GM15510 (cell line): ENCODE measurements around the gene TIMM10.

Source experiments
- POLR2A ChIP-seq: IDR thresholded peaks from 3 replicates; pipeline ENCODE4 v1.6.1; 2011; ENCODE audit warnings: borderline replicate concordance; ENCODE audit not compliant: insufficient read length; ENCODE audit errors: extremely low read depth

TIMM10 gene

GRCh38 chr11:57546869-57547475 is 16.4 kb upstream of the TIMM10 start:
- no peak for TF ChIP-seq POLR2A

DNA sequence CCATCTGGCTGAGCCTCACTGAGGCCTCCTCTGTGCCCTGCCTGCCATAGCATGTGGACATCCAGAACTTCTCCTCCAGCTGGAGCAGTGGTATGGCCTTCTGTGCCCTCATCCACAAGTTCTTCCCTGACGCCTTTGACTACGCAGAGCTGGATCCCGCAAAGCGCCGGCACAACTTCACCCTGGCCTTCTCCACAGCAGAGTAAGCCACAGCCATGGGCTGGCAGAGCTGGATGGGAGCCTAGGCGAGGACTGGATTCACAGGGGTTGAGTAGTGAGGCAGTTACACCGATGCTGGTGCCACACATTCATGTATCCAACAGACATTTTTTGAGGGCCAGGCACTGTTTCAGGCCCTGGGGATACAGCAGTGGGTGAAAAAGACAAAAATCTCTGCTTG is 15.9 kb upstream of the TIMM10 start:
- no peak for TF ChIP-seq POLR2A

- no peak for TF ChIP-seq POLR2A
Measured at GRCh38 chr11:57545883-57546282, 15.3 kb upstream of the TIMM10 start.

- no peak for TF ChIP-seq POLR2A
Measured at GRCh38 chr11:57544566-57544965, 14.0 kb upstream of the TIMM10 start.

- no peak for TF ChIP-seq POLR2A
Measured at GRCh38 chr11:57543593-57543992, 13.0 kb upstream of the TIMM10 start.

DNA sequence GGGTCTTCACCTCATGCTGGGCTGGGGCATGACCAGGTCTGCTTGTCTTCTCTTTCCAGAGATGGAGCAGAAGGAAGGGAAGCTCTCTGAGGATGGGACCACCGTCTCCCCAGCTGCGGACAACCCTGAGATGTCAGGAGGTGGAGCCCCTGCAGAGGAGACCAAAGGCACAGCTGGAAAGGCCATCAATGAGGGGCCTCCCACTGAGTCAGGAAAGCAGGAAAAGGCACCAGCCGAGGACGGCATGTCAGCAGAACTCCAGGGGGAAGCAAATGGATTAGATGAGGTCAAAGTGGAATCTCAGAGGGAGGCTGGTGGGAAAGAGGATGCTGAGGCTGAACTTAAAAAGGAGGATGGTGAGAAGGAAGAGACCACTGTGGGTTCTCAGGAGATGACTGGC is 12.0 kb upstream of the TIMM10 start:
- TF ChIP-seq POLR2A, result no peak

DNA sequence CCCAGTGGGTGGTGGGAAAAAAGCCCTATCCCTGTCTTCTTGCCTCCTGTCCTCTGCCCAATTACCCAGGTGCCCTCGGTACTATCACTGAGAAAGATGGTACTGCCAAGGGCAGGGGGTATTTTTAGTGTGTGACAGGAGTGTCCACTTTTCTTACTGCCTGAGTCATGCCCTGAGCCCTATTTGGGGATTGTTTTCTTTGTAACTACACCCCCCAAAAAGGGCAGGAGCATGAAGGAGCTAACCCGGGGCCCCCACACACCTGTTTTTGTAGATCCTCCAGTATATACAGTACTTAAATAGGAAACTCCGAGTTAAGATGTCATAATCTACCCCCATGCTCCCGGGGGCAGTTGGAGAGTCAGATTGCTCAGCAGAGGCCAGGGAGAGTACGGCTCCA is 10.6 kb upstream of the TIMM10 start:
- no peak for TF ChIP-seq POLR2A

- no peak for TF ChIP-seq POLR2A
Measured at GRCh38 chr11:57539342-57539741, 8.8 kb upstream of the TIMM10 start.

- no peak for TF ChIP-seq POLR2A
Measured at GRCh38 chr11:57536947-57537619, 6.5 kb upstream of the TIMM10 start, which contains the start of gene SMTNL1. TSS of gene SMTNL1 (plus strand) at chr11:57537595. CDS start at chr11:57542643, 5,048 bp downstream.

DNA sequence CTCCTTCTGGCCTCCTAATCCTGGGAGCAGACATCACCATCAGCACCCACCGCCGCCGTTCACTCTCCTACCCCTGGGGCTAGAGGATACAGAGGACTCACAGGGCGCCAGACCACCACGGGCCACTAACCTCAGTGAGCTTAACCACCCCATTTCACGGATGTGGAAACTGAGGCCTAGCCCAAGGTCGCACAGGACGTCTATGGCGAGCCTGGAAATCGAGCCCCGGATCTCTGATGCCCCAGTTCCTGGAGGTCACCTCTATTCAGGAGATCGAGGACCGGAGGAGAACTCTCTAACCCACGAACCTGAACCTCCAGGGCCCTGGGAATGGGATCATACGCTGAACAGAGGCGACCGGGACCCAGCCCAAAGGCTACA is 349 bp downstream of the TIMM10 start:
- TF ChIP-seq POLR2A, result no peak

GRCh38 chr11:57529012-57529411 is 1.5 kb downstream of the TIMM10 start:
- TF ChIP-seq POLR2A, result no peak

- TF ChIP-seq POLR2A, result no peak
Measured at GRCh38 chr11:57527056-57527631, 3.4 kb downstream of the TIMM10 start.

DNA sequence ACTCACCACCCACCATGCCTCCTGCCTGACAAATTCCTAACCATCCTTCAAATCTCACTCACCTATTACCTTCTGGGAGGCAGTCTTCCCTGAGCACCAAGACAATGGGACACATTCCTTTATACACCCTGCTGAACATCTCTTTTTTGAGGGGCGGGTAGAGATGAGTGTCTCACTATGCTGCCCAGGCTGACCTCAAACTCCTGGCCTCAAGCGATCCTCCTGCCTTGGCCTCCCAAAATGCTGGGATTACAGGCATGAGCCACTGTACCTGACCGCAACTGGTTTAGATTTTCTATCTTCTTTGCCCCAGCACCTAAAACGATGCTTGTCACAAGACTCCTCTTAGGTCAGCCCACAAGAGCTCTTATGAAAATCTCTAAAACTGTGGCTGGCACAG is 7.1 kb downstream of the TIMM10 start:
- TF ChIP-seq POLR2A, result no peak

DNA sequence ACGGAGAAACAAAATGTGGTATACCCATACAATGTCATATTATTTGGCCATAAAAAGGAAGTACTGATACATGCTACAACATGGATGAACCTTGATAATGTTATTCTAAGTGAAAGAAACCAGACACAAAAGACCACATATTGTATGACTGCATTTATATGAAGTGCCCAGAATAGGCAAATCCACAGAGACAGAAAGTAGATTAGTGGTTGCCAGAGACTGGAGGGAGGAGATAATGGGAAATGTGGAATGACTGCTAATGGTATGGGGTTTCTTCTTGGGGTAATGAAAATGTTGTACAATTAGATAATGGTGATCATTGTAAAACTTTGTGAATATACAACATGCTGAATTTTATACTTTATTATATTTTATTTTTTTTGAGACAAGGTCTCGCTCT is 9.4 kb downstream of the TIMM10 start:
- TF ChIP-seq POLR2A, result no peak

DNA sequence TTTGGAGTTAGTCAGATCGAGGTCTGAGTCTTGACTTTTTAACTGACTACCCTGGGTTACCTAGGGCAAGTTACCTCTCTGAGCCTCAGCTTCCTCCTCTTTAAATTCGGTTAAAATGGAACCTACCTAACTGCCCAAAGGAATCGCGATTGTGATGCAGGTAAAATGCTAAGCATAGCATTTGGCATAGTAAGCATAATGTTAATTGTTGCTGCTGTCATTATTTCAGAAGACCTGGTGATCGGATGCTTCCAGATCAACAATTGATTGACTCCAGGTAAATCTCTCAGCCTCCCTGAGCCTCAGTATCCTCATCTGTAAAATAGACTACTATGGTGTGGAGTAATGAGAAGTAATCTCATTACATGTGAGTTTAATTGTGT is 14.5 kb downstream of the TIMM10 start:
- no peak for TF ChIP-seq POLR2A
